DOHH2 (cell line): ENCODE results near the gene DEDD.

Experiments
- H3F3A ChIP-seq: fragments of 200-600 bp; sonication (generic), shearing (Covaris generic); 2 replicates; pipeline ENCODE4 v1.6.0; 2016; ENCODE audit warnings: antibody characterized with exemption, mild to moderate bottlenecking; ENCODE audit not compliant: control insufficient read depth, insufficient read depth
- H3K27ac ChIP-seq: fragments of 200-600 bp; sonication (generic); 2 replicates; pipeline ENCODE4 v1.5.1; 2014; ENCODE audit warnings: low read depth, mild to moderate bottlenecking, low read length, moderate library complexity
- H3K27me3 ChIP-seq: fragments of 200-600 bp; sonication (generic); 2 replicates; pipeline ENCODE4 v1.6.1; 2014; ENCODE audit warnings: mild to moderate bottlenecking, low read length, mixed read lengths; ENCODE audit not compliant: control insufficient read depth
- H3K36me3 ChIP-seq: fragments of 200-600 bp; sonication (generic); 2 replicates; pipeline ENCODE4 v1.6.1; 2014; ENCODE audit warnings: mild to moderate bottlenecking, low read length, moderate library complexity, mixed read lengths; ENCODE audit not compliant: control insufficient read depth
- H3K4me1 ChIP-seq: fragments of 200-600 bp; sonication (generic); 2 replicates; pipeline ENCODE4 v1.6.1; 2014; ENCODE audit warnings: mild to moderate bottlenecking, low read length, mixed read lengths; ENCODE audit not compliant: control insufficient read depth
- H3K4me2 ChIP-seq: fragments of 200-600 bp; sonication (generic); 2 replicates; pipeline ENCODE4 v1.6.0; 2014; ENCODE audit warnings: mild to moderate bottlenecking, low read length, moderate library complexity
- H3K4me3 ChIP-seq: fragments of 200-600 bp; sonication (generic); 2 replicates; pipeline ENCODE4 v1.5.1; 2014; ENCODE audit warnings: mild to moderate bottlenecking, low read length, mixed read lengths
- H3K79me2 ChIP-seq: fragments of 200-600 bp; sonication (generic); 2 replicates; pipeline ENCODE4 v1.6.1; 2014; ENCODE audit warnings: mild to moderate bottlenecking, low read length, mixed read lengths; ENCODE audit not compliant: control insufficient read depth
- H3K9me2 ChIP-seq: fragments of 200-600 bp; sonication (generic); replicated peaks from 2 replicates; pipeline ENCODE4 v1.6.1; 2014; ENCODE audit warnings: mild to moderate bottlenecking, low read length, mixed read lengths; ENCODE audit not compliant: control insufficient read depth
- H3K9me3 ChIP-seq: fragments of 200-600 bp; sonication (generic); 2 replicates; pipeline ENCODE4 v1.6.1; 2014; ENCODE audit warnings: antibody characterized with exemption, low read length, mixed read lengths; ENCODE audit not compliant: control insufficient read depth, insufficient read depth
- H4K20me1 ChIP-seq: fragments of 200-600 bp; sonication (generic); 2 replicates; pipeline ENCODE4 v1.6.0; 2014; ENCODE audit warnings: low read depth, mild to moderate bottlenecking, antibody characterized with exemption, low read length, moderate library complexity; ENCODE audit not compliant: control insufficient read depth, insufficient read depth
- CTCF ChIP-seq: fragments of 200-600 bp; sonication (generic); IDR thresholded peaks from one replicate; pipeline ENCODE4 v1.5.1; 2014; ENCODE audit warnings: antibody characterized with exemption, mild to moderate bottlenecking, low read depth, low read length; ENCODE audit not compliant: poor library complexity, severe bottlenecking
- EZH2phosphoT487 ChIP-seq: fragments of 200-600 bp; sonication (generic); IDR thresholded peaks from 2 replicates; pipeline ENCODE4 v1.6.1; 2017; ENCODE audit warnings: borderline replicate concordance, mild to moderate bottlenecking, antibody characterized with exemption, low read length, moderate library complexity, mixed read lengths

The DEDD gene

GRCh38 chr1:161179698-161180097, 47.2 kb upstream of the DEDD start:
- Histone ChIP-seq H3K27ac (no peak overlapping the region), H3K4me3 (no peak overlapping the region), H3K4me1 (peaks cover 44% of the 10 kb centered on the region), H3K9me3 (no peaks in the 10 kb centered on the region), H3F3A (peaks cover 2% of the 10 kb centered on the region; the same call in 1 of the 2 replicates), H4K20me1 (no peaks in the 10 kb centered on the region), H3K27me3 (no peaks in the 10 kb centered on the region), H3K4me2 (no peak overlapping the region), H3K9me2 (no peaks in the 10 kb centered on the region), H3K79me2 (peaks cover 16% of the 10 kb centered on the region), H3K36me3 (peaks cover 12% of the 10 kb centered on the region)
- TF ChIP-seq CTCF: no peak
- TF ChIP-seq EZH2phosphoT487: no peak

- Histone ChIP-seq H3K4me3 (peak overlapping the region; percentile 99), H3K4me2 (peak overlapping the region; percentile 94), H4K20me1 (no peaks in the 10 kb centered on the region), H3K36me3 (peaks cover 26% of the 10 kb centered on the region), H3K9me2 (no peaks in the 10 kb centered on the region), H3K4me1 (peaks cover 30% of the 10 kb centered on the region), H3K27ac (0 out of 2 replicates have a peak overlapping the region, but pooled peaks have one; percentile 31), H3K9me3 (no peaks in the 10 kb centered on the region), H3K27me3 (no peaks in the 10 kb centered on the region), H3F3A (0 out of 2 replicates have a peak, but pooled peaks cover 2% of the 10 kb centered on the region), H3K79me2 (peaks cover 16% of the 10 kb centered on the region)
- TF ChIP-seq CTCF (no peak), EZH2phosphoT487 (no peak)
Observed at GRCh38 chr1:161177936-161178244, 45.4 kb upstream of the DEDD start.

- H3K4me3 ChIP-seq: peak within 1 kb of the TSS; percentile 99
- no peaks in the 10 kb centered on the region for H3K27me3 ChIP-seq
- TF ChIP-seq EZH2phosphoT487 (no peak), CTCF (no peak)
- no peaks in the 10 kb centered on the region for H3K9me3 ChIP-seq
- peak within 1 kb of the TSS; percentile 31 for H3K27ac ChIP-seq
- no peaks in the 10 kb centered on the region for H4K20me1 ChIP-seq
- H3K36me3 ChIP-seq: peaks cover 31% of the 10 kb centered on the region
- H3F3A ChIP-seq: 0 out of 2 replicates have a peak, but pooled peaks cover 2% of the 10 kb centered on the region
- no peaks in the 10 kb centered on the region for H3K9me2 ChIP-seq
- peaks cover 16% of the 10 kb centered on the region for H3K79me2 ChIP-seq
- peaks cover 27% of the 10 kb centered on the region for H3K4me1 ChIP-seq
- peak within 1 kb of the TSS; percentile 94 for H3K4me2 ChIP-seq
Observed at GRCh38 chr1:161177112-161177935, 44.9 kb upstream of the DEDD start, which contains the start of gene B4GALT3. Gene B4GALT3, minus strand, starts transcription at chr1:161177507. Its CDS starts 1,447 bp downstream, at chr1:161176060.
